Measurements from ENCODE around the gene OSBP2. TPM values are rescaled to one million over a fixed set of nuclear protein-coding genes. Genes with fewer than 3 reads are reported as not detected.

Gene OSBP2
- total RNA-seq, 2 experiments from 2014 or later, result 2.3 to 2.9 TPM

- Mint-ChIP-seq H3K4me3 (no peak overlapping the region), H3K9me3 (no peaks in the 10 kb centered on the region), H3K4me1 (ENCODE audit: low read depth) (no peaks in the 10 kb centered on the region), H3K36me3 (no peaks in the 10 kb centered on the region), H3K27me3 (peaks cover 3% of the 10 kb centered on the region), H3K27ac (no peak overlapping the region)
- ChIA-PET CTCF (no interaction called here), POLR2A (interaction anchor here (0.6 kb wide), 1 partner anchor 22 kb away, joined by 4 read pairs; no protein-coding TSS in a partner anchor)
- DNase-seq, result no peak
- intact Hi-C loops (cut with micrococcal nuclease), result no loop called here
These were observed 13.5 kb upstream of the OSBP2 start for GRCh38 chr22:30680991-30681770.

GRCh38 chr22:30681831-30682230, 12.8 kb upstream of the OSBP2 start:
- H3K27me3 Mint-ChIP-seq, result peaks cover 1% of the 10 kb centered on the region
- H3K9me3 Mint-ChIP-seq, result no peaks in the 10 kb centered on the region
- intact Hi-C loops (cut with micrococcal nuclease), result no loop called here
- POLR2A ChIA-PET, result interaction anchor here (0.6 kb wide), 1 partner anchor 23 kb away, joined by 4 read pairs; no protein-coding TSS in a partner anchor
- H3K4me1 Mint-ChIP-seq (ENCODE audit: low read depth), result no peaks in the 10 kb centered on the region
- H3K36me3 Mint-ChIP-seq, result no peaks in the 10 kb centered on the region
- CTCF ChIA-PET, result no interaction called here
- no peak overlapping the region for H3K4me3 Mint-ChIP-seq
- DNase-seq, result no peak
- no peak overlapping the region for H3K27ac Mint-ChIP-seq

GRCh38 chr22:30685178-30685577, 9.5 kb upstream of the OSBP2 start:
- Mint-ChIP-seq H3K36me3 (no peaks in the 10 kb centered on the region), H3K27me3 (peaks cover 1% of the 10 kb centered on the region), H3K4me1 (ENCODE audit: low read depth) (no peaks in the 10 kb centered on the region), H3K27ac (no peak overlapping the region), H3K9me3 (no peaks in the 10 kb centered on the region), H3K4me3 (no peak overlapping the region)
- DNase-seq, result no peak
- ChIA-PET POLR2A (no interaction called here), CTCF (interaction anchor here (0.6 kb wide), 2 partner anchors 39 to 49 kb away, joined by 3 read pairs; partner anchors contain the start of gene SLC35E4)
- intact Hi-C loops (cut with micrococcal nuclease), result no loop called here

- Mint-ChIP-seq H3K4me1 (ENCODE audit: low read depth) (no peaks in the 10 kb centered on the region), H3K4me3 (no peak overlapping the region), H3K27ac (no peak overlapping the region), H3K27me3 (peaks cover 1% of the 10 kb centered on the region), H3K9me3 (no peaks in the 10 kb centered on the region), H3K36me3 (no peaks in the 10 kb centered on the region)
- CTCF ChIA-PET, result no interaction called here
- intact Hi-C loops (cut with micrococcal nuclease), result no loop called here
- POLR2A ChIA-PET, result no interaction called here
- DNase-seq, result no peak
These were observed 7.3 kb upstream of the OSBP2 start for GRCh38 chr22:30687358-30687757.

GRCh38 chr22:30689622-30690021, 5.1 kb upstream of the OSBP2 start:
- H3K27ac Mint-ChIP-seq, result no peak overlapping the region
- intact Hi-C loops (cut with micrococcal nuclease), result no loop called here
- no peak overlapping the region for H3K4me3 Mint-ChIP-seq
- peaks cover 7% of the 10 kb centered on the region for H3K27me3 Mint-ChIP-seq
- no peak for DNase-seq
- H3K36me3 Mint-ChIP-seq, result no peaks in the 10 kb centered on the region
- no peaks in the 10 kb centered on the region for H3K9me3 Mint-ChIP-seq
- peaks cover 7% of the 10 kb centered on the region for H3K4me1 Mint-ChIP-seq (ENCODE audit: low read depth)
- ChIA-PET CTCF (no interaction called here), POLR2A (no interaction called here)

- Mint-ChIP-seq H3K36me3 (no peaks in the 10 kb centered on the region), H3K9me3 (no peaks in the 10 kb centered on the region), H3K4me1 (ENCODE audit: low read depth) (peaks cover 15% of the 10 kb centered on the region), H3K4me3 (no peak overlapping the region), H3K27me3 (peaks cover 7% of the 10 kb centered on the region), H3K27ac (no peak overlapping the region)
- POLR2A ChIA-PET, result no interaction called here
- intact Hi-C loops (cut with micrococcal nuclease), result no loop called here
- no peak for DNase-seq
- CTCF ChIA-PET, result interaction anchor here (1.1 to 1.2 kb wide), 3 partner anchors 21 to 63 kb away, joined by 3 to 6 read pairs (median 3); no protein-coding TSS in a partner anchor
These were observed 3.5 kb upstream of the OSBP2 start for GRCh38 chr22:30691204-30691603.

GRCh38 chr22:30694171-30694639, 469 bp upstream of the OSBP2 start:
- no peaks in the 10 kb centered on the region for H3K9me3 Mint-ChIP-seq
- peak overlapping the region; percentile 81 for H3K4me3 Mint-ChIP-seq
- ChIA-PET CTCF (interaction anchor here (1.1 to 1.3 kb wide), 4 partner anchors 44 to 61 kb away, joined by 3 to 7 read pairs (median 6); no protein-coding TSS in a partner anchor), POLR2A (interaction anchor here (1.0 to 1.1 kb wide), 2 partner anchors 11 to 59 kb away, joined by 3 to 4 read pairs; no protein-coding TSS in a partner anchor)
- no peaks in the 10 kb centered on the region for H3K36me3 Mint-ChIP-seq
- DNase-seq, result peak; percentile 72
- H3K4me1 Mint-ChIP-seq (ENCODE audit: low read depth), result peaks cover 16% of the 10 kb centered on the region
- H3K27me3 Mint-ChIP-seq, result peaks cover 7% of the 10 kb centered on the region
- H3K27ac Mint-ChIP-seq, result peak overlapping the region; percentile 57
- intact Hi-C loops (cut with micrococcal nuclease), result loop anchor here (1.0 kb wide), 2 partner anchors 46 to 60 kb away; no protein-coding TSS in a partner anchor

- Mint-ChIP-seq H3K4me3 (peak overlapping the region; percentile 59), H3K27me3 (peaks cover 7% of the 10 kb centered on the region), H3K36me3 (no peaks in the 10 kb centered on the region), H3K27ac (no peak overlapping the region), H3K4me1 (ENCODE audit: low read depth) (peaks cover 16% of the 10 kb centered on the region), H3K9me3 (no peaks in the 10 kb centered on the region)
- CTCF ChIA-PET, result interaction anchor here (0.7 to 1.8 kb wide), 2 partner anchors 47 to 58 kb away, joined by 4 to 8 read pairs; no protein-coding TSS in a partner anchor
- POLR2A ChIA-PET, result interaction anchor here (1.0 kb wide), 1 partner anchor 9 kb away, joined by 3 read pairs; no protein-coding TSS in a partner anchor
- no peak for DNase-seq
- intact Hi-C loops (cut with micrococcal nuclease), result no loop called here
These were observed 727 bp downstream of the OSBP2 start for GRCh38 chr22:30695351-30695851.

GRCh38 chr22:30695871-30696655, 1.4 kb downstream of the OSBP2 start:
- peaks cover 16% of the 10 kb centered on the region for H3K4me1 Mint-ChIP-seq (ENCODE audit: low read depth)
- H3K9me3 Mint-ChIP-seq, result no peaks in the 10 kb centered on the region
- POLR2A ChIA-PET, result interaction anchor here (1.0 kb wide), 1 partner anchor 10 kb away, joined by 3 read pairs; no protein-coding TSS in a partner anchor
- no peak for DNase-seq
- H3K4me3 Mint-ChIP-seq, result peak overlapping the region; percentile 59
- H3K27me3 Mint-ChIP-seq, result peaks cover 7% of the 10 kb centered on the region
- CTCF ChIA-PET, result interaction anchor here (1.8 kb wide), 1 partner anchor 47 kb away, joined by 8 read pairs; no protein-coding TSS in a partner anchor
- H3K27ac Mint-ChIP-seq, result no peak overlapping the region
- intact Hi-C loops (cut with micrococcal nuclease), result no loop called here
- H3K36me3 Mint-ChIP-seq, result no peaks in the 10 kb centered on the region

GRCh38 chr22:30697975-30698374, 3.3 kb downstream of the OSBP2 start:
- intact Hi-C loops (cut with micrococcal nuclease), result no loop called here
- Mint-ChIP-seq H3K27ac (no peak overlapping the region), H3K9me3 (no peaks in the 10 kb centered on the region), H3K4me1 (ENCODE audit: low read depth) (peaks cover 16% of the 10 kb centered on the region), H3K36me3 (no peaks in the 10 kb centered on the region), H3K27me3 (peaks cover 7% of the 10 kb centered on the region), H3K4me3 (no peak overlapping the region)
- ChIA-PET POLR2A (no interaction called here), CTCF (no interaction called here)
- DNase-seq, result no peak

GRCh38 chr22:30701872-30702271, 7.2 kb downstream of the OSBP2 start:
- H3K4me3 Mint-ChIP-seq, result no peak overlapping the region
- no peaks in the 10 kb centered on the region for H3K36me3 Mint-ChIP-seq
- H3K27ac Mint-ChIP-seq, result no peak overlapping the region
- peaks cover 18% of the 10 kb centered on the region for H3K4me1 Mint-ChIP-seq (ENCODE audit: low read depth)
- H3K9me3 Mint-ChIP-seq, result no peaks in the 10 kb centered on the region
- ChIA-PET POLR2A (no interaction called here), CTCF (interaction anchor here (1.8 kb wide), 1 partner anchor 53 kb away, joined by 5 read pairs; no protein-coding TSS in a partner anchor)
- no peak for DNase-seq
- intact Hi-C loops (cut with micrococcal nuclease), result no loop called here
- no peaks in the 10 kb centered on the region for H3K27me3 Mint-ChIP-seq

GRCh38 chr22:30702856-30703255, 8.2 kb downstream of the OSBP2 start:
- CTCF ChIA-PET, result interaction anchor here (0.6 kb wide), 2 partner anchors 13 to 349 kb away, joined by 3 to 4 read pairs; no protein-coding TSS in a partner anchor
- intact Hi-C loops (cut with micrococcal nuclease), result no loop called here

More at GRCh38 chr22:30702856-30703255, 8.2 kb downstream of the OSBP2 start:
- DNase-seq, result no peak
- no peaks in the 10 kb centered on the region for H3K27me3 Mint-ChIP-seq
- H3K27ac Mint-ChIP-seq, result no peak overlapping the region
- no peak overlapping the region for H3K4me3 Mint-ChIP-seq
- H3K9me3 Mint-ChIP-seq, result no peaks in the 10 kb centered on the region
- H3K4me1 Mint-ChIP-seq (ENCODE audit: low read depth), result peaks cover 18% of the 10 kb centered on the region
- POLR2A ChIA-PET, result interaction anchor here (0.8 kb wide), 1 partner anchor 169 kb away, joined by 3 read pairs; no protein-coding TSS in a partner anchor
- no peaks in the 10 kb centered on the region for H3K36me3 Mint-ChIP-seq
